GM21717 (cell line): ENCODE measurements around the gene CD300LD.

Experiments used
- ATAC-seq: cut with Tn5 transposase; IDR thresholded peaks from one replicate; pipeline ENCODE4 v1.9.1; 2021; ENCODE audit warnings: mild to moderate bottlenecking, moderate library complexity; ENCODE audit not compliant: unreplicated experiment

Gene CD300LD

DNA sequence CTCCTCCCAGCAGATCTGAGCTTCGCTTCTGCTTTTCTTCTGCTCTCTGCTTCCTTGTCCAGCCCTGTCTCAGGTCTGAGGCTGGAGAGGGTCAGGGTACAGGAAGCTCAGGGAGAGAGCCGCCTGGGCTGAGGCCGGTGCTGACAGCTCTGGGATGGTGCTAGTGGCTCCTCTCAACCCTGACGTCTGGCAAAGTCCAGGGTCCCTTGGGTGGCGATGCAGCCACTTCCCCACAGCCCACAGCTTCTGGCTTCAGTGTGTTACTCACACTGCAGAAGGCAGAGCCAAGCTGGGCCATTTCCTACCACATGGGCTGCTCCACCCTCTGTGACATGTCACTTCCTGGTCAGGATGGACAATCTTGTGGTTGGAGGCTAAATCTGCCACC lies 46.2 kb downstream of the CD300LD start, which contains the start of gene CD300C:
TSS of gene CD300C (minus strand) at position 273 of the 388 bp plus-strand sequence. CDS start 333 bp downstream, outside the sequence.
- ATAC-seq, result no peak

DNA sequence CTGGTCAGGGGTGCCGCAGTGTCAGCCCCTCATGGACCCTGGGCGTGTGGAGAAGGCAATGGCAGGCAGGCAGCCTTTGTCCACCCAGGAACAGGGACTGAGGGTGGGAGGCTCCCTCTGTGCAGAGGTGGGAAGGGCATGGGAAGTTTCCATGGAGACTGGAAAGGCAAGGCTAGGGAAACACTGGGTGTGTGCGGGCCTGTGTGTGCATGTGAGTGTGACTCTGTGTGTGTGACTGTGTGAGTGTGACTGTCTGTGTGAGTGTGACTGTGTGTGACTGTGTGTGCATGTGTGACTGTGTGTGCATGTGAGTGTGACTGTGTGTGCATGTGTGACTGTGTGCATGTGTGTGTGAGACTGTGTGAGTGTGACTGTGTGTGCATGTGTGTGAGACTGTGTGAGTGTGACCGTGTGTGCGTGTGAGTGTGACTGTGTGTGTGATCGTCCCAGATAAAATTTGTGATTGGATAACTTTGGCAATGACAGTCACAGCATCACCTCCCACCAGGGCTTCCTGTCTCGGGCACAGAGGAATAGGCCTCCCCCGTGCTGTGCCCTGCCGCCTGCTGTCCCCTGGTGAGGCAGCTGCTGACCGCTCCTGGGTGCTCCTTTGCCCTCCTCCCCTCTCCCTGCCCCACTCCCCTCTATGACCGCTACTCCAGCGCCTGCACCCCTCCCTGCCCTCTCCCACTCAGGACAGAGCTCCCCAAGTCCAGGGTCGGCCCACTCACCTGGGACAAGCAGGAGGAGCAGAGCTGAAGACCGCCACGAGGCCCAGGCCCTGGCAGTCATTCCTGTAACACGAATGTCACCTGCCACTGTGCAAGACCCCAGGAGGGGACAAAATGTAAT lies 46.9 kb downstream of the CD300LD start:
- ATAC-seq, result no peak

DNA sequence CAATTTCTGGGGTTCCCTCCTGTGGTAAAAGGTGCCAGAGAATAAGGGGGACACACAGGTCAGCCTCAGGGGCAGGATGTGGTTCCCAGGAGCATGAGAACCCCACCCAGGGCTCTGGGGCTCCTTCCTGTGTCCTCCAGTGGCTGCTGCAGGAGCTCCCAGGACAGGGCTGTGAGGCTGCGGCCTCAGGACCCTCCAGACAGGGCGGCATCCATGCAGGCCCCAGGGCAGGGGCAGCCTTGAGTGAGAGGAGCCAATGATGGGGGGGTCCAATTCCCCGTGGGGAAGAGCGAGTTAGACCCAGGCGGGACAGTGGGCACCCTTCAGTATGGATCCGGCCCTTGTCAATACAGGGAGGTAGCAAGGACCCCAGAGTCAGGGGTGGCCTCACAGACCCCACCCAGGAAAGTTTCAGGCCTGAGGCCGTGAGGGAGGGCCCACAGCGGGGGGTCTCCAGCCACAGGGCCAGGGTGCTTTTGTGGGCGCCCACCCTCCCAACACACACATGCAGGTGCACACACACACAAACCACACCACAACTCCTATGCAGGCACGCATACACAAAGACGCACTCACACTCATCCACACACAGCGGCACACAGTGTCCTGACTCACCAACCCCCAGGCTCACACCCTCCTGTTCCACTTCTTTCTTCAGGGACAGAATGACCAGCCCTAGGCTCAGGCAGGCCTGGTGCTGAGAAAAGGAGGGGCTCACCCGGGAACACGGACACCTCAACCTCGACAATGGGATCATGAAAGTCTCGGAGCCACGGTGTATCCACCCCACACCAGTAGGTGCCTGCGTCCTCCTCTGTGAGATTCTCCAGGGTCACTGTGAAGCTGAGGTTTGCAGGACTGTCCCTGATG lies 48.0 kb downstream of the CD300LD start:
- ATAC-seq, result no peak

DNA sequence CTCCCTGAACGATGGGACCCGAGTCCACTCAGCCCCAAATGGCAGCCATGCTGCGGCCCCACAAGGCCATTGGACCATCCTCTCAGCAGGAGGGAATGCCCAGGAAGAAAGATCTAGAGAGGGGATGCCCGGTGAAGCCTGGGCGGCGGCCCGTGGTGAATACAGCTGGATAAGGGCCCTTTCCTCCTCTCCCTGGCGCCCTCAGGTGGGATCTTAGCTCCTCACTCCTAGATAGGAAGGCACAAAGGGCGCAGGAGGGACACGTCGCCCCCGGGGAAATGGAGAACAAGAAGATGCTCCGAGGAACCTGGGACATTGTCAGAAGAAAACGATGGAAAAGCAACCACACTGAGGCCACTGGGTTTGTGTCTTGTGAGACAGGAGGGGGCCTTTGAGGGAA lies 48.7 kb downstream of the CD300LD start:
- ATAC-seq, result no peak

DNA sequence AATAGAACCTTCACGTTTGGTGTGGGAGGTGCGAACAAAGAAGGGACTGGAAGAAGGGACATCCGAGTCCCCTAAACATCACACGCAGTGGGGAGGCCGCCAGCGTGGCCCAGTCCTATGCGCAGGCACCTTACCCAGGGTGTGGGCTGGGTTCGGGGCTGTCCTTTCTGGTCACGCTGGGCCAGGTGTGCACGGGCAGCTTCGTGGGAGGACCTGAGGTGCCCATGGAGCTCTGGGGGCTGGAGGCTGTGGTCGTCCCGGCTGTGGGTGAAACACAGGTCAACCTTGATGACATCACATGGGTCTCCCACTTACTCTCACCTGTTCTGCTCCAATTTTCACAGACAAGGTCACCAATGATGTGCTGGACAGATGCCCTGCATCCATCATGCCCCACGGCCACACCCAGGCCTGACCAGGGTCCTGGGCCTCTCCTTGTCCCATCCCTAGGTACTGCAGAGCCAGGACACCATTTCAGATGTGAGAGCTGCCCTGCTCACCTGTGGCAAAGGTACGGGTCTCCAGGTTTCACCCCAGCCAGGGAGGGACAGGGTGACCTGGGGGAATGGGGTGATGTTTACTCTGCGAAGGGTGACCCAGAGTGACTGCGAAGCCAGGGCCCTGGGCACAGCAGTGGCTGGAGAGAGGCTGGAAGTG lies 49.2 kb downstream of the CD300LD start:
- ATAC-seq, result no peak

DNA sequence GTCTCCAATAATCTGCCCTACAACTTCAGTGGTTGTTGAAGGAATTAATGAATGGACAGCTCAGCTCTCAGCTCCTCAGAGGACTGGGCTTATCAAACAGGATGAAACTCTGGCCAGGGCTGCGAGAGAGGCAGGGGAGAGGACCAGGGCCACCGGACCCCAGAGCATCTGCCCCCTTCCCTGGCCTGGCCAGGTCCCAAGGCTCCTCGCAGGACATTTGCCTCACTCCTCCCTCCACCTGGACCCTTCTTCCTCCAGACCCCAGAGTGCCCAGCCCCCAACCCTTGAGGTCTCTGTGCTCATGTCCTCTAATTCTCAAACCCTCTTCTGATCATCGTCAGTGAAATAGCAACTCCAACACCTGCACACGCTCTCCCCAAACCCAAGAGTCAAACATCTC lies 49.9 kb downstream of the CD300LD start:
- ATAC-seq, result no peak

DNA sequence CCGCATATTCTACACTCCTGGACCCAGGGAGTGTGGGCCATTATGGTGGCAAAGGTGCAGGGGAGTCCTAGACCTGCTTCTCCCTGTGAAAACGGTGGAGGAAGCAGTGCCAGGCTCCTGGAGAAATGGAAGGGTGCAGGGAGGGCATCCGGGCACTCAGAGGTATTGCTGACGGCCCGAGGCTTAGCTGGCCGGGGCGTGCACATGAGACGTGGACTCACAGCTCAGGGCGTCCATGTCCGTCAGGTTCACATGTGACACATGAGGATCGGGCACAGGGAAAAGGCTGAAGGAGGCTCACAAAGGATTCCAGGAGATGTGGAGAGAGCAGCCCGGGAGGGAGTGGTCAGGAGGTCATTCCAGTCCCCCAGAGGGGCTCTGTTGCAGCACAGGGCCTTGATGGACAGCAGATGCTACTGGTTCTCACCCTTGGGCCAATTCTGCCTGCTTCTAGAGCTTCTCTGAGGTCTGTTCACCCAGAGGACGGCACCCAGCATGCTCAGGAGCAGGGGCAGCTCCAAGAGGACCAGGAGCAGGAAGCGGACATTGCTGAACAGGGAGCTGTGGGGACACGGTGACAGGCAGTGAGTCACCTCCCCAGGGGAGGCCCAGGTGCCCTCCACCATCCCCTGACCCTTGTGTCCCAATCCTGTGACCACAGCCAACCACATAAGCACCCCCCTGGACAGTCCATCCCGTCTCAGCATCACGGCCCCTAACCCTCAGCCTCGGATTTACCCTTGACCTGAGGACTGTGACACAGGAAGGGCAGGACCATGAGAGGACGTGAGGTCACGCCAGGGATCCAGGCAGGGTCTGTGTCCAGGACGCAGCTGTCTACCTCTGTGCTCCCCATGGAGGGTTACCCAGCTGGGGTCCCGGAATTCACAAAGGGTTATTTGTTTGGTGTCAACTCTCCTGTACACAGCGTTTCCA lies 50.6 kb downstream of the CD300LD start:
- no peak for ATAC-seq

DNA sequence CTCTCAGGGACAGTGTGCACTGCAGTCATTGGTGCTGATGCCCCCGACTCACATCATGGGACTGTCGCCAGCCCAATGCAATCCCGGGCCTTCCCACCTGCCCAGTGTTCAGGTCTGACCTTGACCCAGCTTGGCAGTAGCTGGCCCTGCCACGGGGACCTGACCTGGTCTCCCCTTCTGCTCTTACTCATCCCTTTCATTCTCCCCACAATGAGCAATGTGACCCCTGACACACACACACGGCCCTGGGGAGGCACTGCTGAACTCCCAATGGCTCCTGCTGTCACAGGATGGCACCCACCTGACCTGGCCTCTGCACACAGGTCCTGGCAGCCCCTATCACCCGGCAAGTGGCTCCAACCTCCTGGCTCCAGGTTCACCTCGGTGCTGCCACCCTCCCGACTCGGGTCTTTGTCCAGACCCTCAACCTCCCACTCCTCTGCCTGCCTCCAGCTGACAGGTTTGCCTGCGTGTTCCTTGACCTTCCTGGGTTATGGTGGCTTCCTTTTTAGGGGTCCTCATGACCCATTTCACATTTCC lies 52.7 kb downstream of the CD300LD start:
- no peak for ATAC-seq

DNA sequence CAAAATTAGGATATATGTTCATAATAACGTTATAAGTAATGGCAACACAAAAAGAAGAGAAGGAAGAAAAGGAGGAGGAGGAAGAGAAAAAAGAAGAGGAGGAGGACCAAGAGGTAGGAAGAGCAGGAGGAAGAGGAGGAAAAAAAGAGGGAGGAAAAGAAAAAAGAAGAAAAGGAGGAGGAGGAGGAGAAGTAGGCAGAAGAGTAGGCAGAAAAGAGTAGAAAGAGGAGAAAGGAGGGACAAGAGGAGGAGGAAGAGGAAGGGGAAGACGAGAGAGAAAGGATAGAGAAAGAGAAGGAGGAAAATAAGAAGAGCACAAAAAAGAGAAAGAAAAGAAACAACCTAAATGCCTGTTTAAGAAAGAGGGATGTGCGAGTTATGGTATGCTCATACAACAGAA lies 55.2 kb downstream of the CD300LD start:
- ATAC-seq, result no peak

DNA sequence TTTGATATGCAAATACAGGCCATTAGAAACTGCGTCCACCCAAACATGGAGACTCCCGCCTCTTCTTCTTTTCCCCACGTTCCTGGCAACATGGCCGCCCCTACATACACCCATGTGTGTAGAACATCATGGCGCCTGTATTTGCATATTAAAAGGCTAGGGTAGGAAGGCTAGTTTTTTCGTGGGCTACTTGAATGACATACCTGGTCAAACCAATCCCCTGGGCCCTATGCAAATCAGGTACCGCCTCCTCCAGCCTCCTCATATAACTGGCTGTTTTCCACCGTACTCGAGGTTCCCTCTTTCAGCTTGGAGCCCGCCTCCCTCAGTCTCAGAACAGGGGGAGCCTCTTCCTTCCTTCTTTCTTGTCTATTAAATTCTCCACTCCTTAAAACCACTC lies 60.0 kb downstream of the CD300LD start:
- ATAC-seq, result no peak

DNA sequence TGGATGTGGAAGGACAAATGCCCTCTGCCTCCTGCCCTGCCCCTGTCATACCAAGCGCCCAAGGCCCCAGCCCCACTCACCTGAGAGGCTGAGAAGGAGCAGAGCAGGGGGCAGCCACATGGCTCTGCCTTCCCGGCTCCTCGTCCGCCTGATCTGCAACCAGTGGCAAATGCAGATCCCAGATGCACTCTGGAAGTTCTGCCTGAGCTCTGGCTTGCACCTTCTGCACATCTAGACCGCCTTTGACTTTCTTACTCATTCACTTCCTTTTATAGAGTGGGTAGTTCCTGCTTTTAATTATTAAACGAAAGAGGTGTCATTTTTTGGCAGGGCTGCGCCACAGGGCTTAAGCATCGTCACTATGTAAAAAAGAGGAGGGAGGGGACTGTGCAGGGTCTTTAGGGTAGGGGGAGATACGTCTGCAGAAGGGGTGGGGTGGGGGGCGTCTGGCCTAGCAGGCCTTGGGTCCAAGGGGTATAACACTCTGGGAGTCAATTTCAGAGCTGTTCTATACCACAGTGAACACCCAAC lies 60.8 kb downstream of the CD300LD start, which contains the start of gene CD300LB:
TSS of gene CD300LB (minus strand) at position 245 of the 531 bp plus-strand sequence. CDS start at position 120, 125 bp downstream.
- ATAC-seq, result no peak

DNA sequence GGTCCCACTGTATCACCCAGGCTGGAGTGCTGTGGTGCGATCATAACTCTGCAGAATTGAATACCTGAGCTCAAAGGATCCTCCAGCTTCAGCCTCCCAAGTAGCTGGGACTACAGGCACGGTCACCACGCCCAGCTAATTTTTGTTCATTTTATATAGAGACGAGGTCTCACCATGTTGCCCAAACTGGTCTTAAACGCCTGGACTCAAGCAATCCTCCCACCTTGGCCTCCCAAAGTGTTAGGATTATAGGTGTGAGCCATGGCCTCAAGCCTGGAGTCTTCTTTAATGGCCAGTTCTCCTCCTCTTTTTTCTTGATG lies 61.3 kb downstream of the CD300LD start:
- ATAC-seq, result no peak
